Mammary epithelial cell (primary cell): Measurements from ENCODE around the gene MFGE8.

Experiments used
- EZH2 ChIP-seq: IDR thresholded peaks from 2 replicates; pipeline ENCODE4 v1.6.1; 2012; ENCODE audit warnings: low read length, inconsistent platforms, borderline replicate concordance
- TF ChIP-seq, protein P1 (sequence below), 2 donors: IDR thresholded peaks in 1 of 2; conservative IDR thresholded peaks in 1 of 2; 2 replicates each; pipeline ENCODE4 v1.5.1; 2011 to 2012; ENCODE audit warnings: inconsistent platforms in 2 of 2, low read length in 2 of 2, mild to moderate bottlenecking in 2 of 2, control low read depth in 1 of 2, low read depth in 1 of 2; ENCODE audit not compliant: insufficient read depth in 1 of 2; ENCODE audit errors: extremely low read depth in 1 of 2

DNA sequence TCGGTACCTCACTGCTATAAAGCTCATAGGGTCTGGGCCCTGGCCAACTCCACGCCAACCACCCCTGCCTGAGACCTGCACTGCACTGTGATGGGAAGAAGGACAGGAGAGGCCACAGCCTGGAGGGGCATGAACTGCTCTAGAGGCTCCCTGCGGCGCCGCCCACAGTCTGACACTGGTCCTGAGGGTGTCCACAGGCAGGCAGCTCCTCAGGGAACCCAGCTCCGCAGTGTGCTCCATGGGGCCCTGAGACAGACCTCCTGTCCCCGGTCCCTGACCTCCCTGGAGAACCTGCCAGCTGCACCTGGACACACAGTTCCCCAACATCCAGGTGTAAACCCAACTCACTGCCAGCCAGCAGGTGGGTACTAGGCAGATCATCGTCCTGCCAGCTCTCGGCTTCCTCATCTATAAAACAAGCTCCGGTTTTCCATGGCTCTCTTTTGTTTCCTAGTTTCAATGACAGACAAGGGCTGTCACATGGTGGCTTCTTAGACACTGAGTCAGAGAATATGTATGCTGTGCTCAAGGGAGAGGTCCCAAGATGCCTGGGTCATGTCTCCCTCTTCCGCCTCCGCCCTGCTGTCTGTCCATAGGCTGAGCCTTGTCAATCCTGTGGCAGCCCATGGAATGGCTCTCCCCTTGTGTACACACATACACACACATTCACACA lies 12.7 kb downstream of the MFGE8 start:
- TF ChIP-seq, protein P1, sequence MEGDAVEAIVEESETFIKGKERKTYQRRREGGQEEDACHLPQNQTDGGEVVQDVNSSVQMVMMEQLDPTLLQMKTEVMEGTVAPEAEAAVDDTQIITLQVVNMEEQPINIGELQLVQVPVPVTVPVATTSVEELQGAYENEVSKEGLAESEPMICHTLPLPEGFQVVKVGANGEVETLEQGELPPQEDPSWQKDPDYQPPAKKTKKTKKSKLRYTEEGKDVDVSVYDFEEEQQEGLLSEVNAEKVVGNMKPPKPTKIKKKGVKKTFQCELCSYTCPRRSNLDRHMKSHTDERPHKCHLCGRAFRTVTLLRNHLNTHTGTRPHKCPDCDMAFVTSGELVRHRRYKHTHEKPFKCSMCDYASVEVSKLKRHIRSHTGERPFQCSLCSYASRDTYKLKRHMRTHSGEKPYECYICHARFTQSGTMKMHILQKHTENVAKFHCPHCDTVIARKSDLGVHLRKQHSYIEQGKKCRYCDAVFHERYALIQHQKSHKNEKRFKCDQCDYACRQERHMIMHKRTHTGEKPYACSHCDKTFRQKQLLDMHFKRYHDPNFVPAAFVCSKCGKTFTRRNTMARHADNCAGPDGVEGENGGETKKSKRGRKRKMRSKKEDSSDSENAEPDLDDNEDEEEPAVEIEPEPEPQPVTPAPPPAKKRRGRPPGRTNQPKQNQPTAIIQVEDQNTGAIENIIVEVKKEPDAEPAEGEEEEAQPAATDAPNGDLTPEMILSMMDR (conservative IDR thresholded peaks at IDR 0.05 in 1 of 2, IDR thresholded peaks at IDR 0.05 in 1 of 2; ENCODE audit: extremely low read depth in 1 of 2, insufficient read depth in 1 of 2, low read depth in 1 of 2, low read length in 2 of 2): no peak
- no peak for TF ChIP-seq EZH2
